Endothelial cell of umbilical vein (primary cell): ENCODE data around the gene XYLT1. TPM values are rescaled to one million over a fixed set of nuclear protein-coding genes. Genes with fewer than 3 reads are reported as not detected.

Experiments
- BruUV-seq: library from RNA; stranded (reverse); fragments of 400-500 nt; replicated peaks from 2 replicates; lab custom pipeline; 2021; lab: Mats Ljungman, UMichigan
- CTCF ChIA-PET: fragments of 300-600, 350-600 bp; sonication (Branson Sonifier 250); formaldehyde crosslinking; loops from one replicate; lab custom pipeline; 2021; ENCODE audit warnings: antibody characterized with exemption, inconsistent platforms; lab: Charles Lee
- POLR2A ChIA-PET: fragments of 300-600, 350-600 bp; sonication (Branson Sonifier 250); formaldehyde crosslinking; loops from one replicate; lab custom pipeline; 2021; ENCODE audit warnings: antibody characterized with exemption, inconsistent platforms; lab: Charles Lee
- DNase-seq: peaks from one replicate; pipeline ENCODE4 v3.0.0-alpha.2; 2011; ENCODE audit warnings: low read depth, low spot score
- FAIRE-seq: peaks from 2 replicates; lab custom pipeline; 2011; peaks lifted over from hg19 to GRCh38; lab: Jason Lieb, UNC
- H2AFZ ChIP-seq: 2 replicates; pipeline ENCODE4 v1.6.0; 2012; ENCODE audit warnings: low read depth, low read length, control low read depth, inconsistent platforms
- H3K27ac ChIP-seq: 2 replicates; pipeline ENCODE4 v1.5.1; 2011; ENCODE audit warnings: low read depth, mild to moderate bottlenecking, control low read depth, low read length, moderate library complexity; ENCODE audit not compliant: insufficient read depth
- H3K27me3 ChIP-seq, 2 experiments: 2 replicates each; pipeline versions ENCODE4 v1.6.0 to v1.6.1; 2011; ENCODE audit warnings: low read length in 2 of 2, mixed read lengths in 1 of 2; ENCODE audit not compliant: control insufficient read depth in 2 of 2, insufficient read depth in 2 of 2
- H3K36me3 ChIP-seq, 2 experiments: 2 replicates in 1 of 2; 3 replicates in 1 of 2; pipeline ENCODE4 v1.5.1; 2011; ENCODE audit warnings: low read length in 2 of 2, mild to moderate bottlenecking in 1 of 2, moderate library complexity in 1 of 2; ENCODE audit not compliant: control insufficient read depth in 2 of 2, insufficient read depth in 2 of 2; ENCODE audit errors: extremely low read depth in 1 of 2
- H3K4me1 ChIP-seq: 3 replicates; pipeline ENCODE4 v1.5.1; 2011; ENCODE audit warnings: mild to moderate bottlenecking, low read length; ENCODE audit not compliant: control insufficient read depth, insufficient read depth; ENCODE audit errors: extremely low read depth
- H3K4me2 ChIP-seq: 2 replicates; pipeline ENCODE4 v1.6.1; 2011; ENCODE audit warnings: low read length, control low read depth, mixed read lengths; ENCODE audit not compliant: insufficient read depth
- H3K4me3 ChIP-seq, 3 experiments: fragments of 200-600 bp in 1 of 3; sonication (generic), shearing (Covaris generic) in 1 of 3; replicated peaks in 1 of 3; 2 replicates each; pipeline ENCODE4 v1.5.1; 2011 to 2016; ENCODE audit warnings: control low read depth in 3 of 3, low read length in 3 of 3, mild to moderate bottlenecking in 2 of 3, inconsistent platforms in 1 of 3, low read depth in 1 of 3, moderate library complexity in 1 of 3; ENCODE audit not compliant: insufficient read depth in 1 of 3
- H3K79me2 ChIP-seq: 2 replicates; pipeline ENCODE4 v1.6.0; 2012; ENCODE audit warnings: low read length, inconsistent platforms; ENCODE audit not compliant: control insufficient read depth, insufficient read depth
- H3K9ac ChIP-seq: replicated peaks from 2 replicates; pipeline ENCODE3; 2011; ENCODE audit warnings: low read length, control low read depth; ENCODE audit not compliant: insufficient read depth; ENCODE audit errors: extremely low read depth
- H3K9me1 ChIP-seq: replicated peaks from 3 replicates; pipeline ENCODE4 v1.6.0; 2011; ENCODE audit warnings: mild to moderate bottlenecking, low read length; ENCODE audit not compliant: control insufficient read depth, insufficient read depth; ENCODE audit errors: extremely low read depth
- H3K9me3 ChIP-seq: replicated peaks from 2 replicates; pipeline ENCODE4 v1.5.1; 2012; ENCODE audit warnings: low read length, inconsistent platforms; ENCODE audit not compliant: control insufficient read depth, insufficient read depth
- H4K20me1 ChIP-seq: replicated peaks from 2 replicates; pipeline ENCODE3; 2011; ENCODE audit warnings: mild to moderate bottlenecking, low read length; ENCODE audit not compliant: control insufficient read depth, insufficient read depth; ENCODE audit errors: extremely low read depth
- EZH2 ChIP-seq: IDR thresholded peaks from 2 replicates; pipeline ENCODE4 v1.6.1; 2012; ENCODE audit warnings: borderline replicate concordance, low read depth, mild to moderate bottlenecking, moderate library complexity, low read length, inconsistent platforms; ENCODE audit not compliant: severe bottlenecking
- FOS ChIP-seq: IDR thresholded peaks from 2 replicates; pipeline ENCODE4 v1.6.1; 2011; ENCODE audit warnings: mild to moderate bottlenecking, low read length, moderate library complexity, borderline replicate concordance; ENCODE audit not compliant: insufficient read depth
- GATA2 ChIP-seq: IDR thresholded peaks from 2 replicates; pipeline ENCODE4 v1.7.0; 2011; ENCODE audit warnings: low read depth, mild to moderate bottlenecking, moderate library complexity, mixed read lengths, low read length; ENCODE audit not compliant: insufficient read length, insufficient read depth
- JUN ChIP-seq: IDR thresholded peaks from 2 replicates; pipeline ENCODE4 v1.6.1; 2011; ENCODE audit warnings: borderline replicate concordance, low read depth; ENCODE audit not compliant: insufficient read length, insufficient read depth
- MAX ChIP-seq: IDR thresholded peaks from 2 replicates; pipeline ENCODE4 v1.6.1; 2011; ENCODE audit not compliant: insufficient read depth, insufficient read length
- MYC ChIP-seq: IDR thresholded peaks from one replicate; pipeline ENCODE4 v1.6.1; 2011; ENCODE audit warnings: mild to moderate bottlenecking, low read depth, low read length
- POLR2A ChIP-seq: IDR thresholded peaks from 2 replicates; pipeline ENCODE4 v1.6.1; 2012; ENCODE audit warnings: low read depth, mild to moderate bottlenecking, control low read depth, low read length
- POLR2AphosphoS5 ChIP-seq: IDR thresholded peaks from 2 replicates; pipeline ENCODE4 v1.6.1; 2012; ENCODE audit warnings: low read depth, mild to moderate bottlenecking, control low read depth, low read length, moderate library complexity; ENCODE audit not compliant: insufficient read depth
- dilution Hi-C: fragments of 300-500 bp; cut with MboI; formaldehyde crosslinking; loops from one replicate; pipeline ENCODE4 v1.15.0; 2019; ENCODE audit warnings: low sequenced_read_pairs; ENCODE audit not compliant: extremely low pct_ligation_motif_present
- intact Hi-C: fragments of 100-400 bp; cut with micrococcal nuclease; formaldehyde crosslinking; loops from one replicate; pipeline ENCODE4 v1.10.0; 2022
- polyA plus RNA-seq, 4 experiments: library from polyadenylated mRNA; depleted of rRNA in 3 of 4; stranded (reverse) in 3 of 4; unstranded in 1 of 4; fragments of >200 nt; gene quantifications; 2 replicates each; pipeline versions ENCODE4 v1.2.1 to v1.2.3, GENCODE V29; 2011 to 2012; ENCODE audit warnings: missing spikeins in 1 of 4
- total RNA-seq: library from RNA; stranded (reverse); gene quantifications from 2 replicates; pipeline ENCODE4 v1.2.3, GENCODE V29; 2021
- TF ChIP-seq, protein P1 (sequence below), 2 donors: IDR thresholded peaks; 1 replicate in 1 of 2; 2 replicates in 1 of 2; pipeline ENCODE4 v1.5.1; 2011; ENCODE audit warnings: low read length in 2 of 2, mild to moderate bottlenecking in 2 of 2, moderate library complexity in 2 of 2, control low read depth in 1 of 2, inconsistent platforms in 1 of 2, low read depth in 1 of 2; ENCODE audit not compliant: insufficient read depth in 1 of 2; ENCODE audit errors: extremely low read depth in 1 of 2

XYLT1 gene
- total and polyA plus RNA-seq, 2 donors (not counting 3 experiments of a cell fraction or from before 2014, with no cell fraction given), result 0.63 to 2.9 TPM

DNA sequence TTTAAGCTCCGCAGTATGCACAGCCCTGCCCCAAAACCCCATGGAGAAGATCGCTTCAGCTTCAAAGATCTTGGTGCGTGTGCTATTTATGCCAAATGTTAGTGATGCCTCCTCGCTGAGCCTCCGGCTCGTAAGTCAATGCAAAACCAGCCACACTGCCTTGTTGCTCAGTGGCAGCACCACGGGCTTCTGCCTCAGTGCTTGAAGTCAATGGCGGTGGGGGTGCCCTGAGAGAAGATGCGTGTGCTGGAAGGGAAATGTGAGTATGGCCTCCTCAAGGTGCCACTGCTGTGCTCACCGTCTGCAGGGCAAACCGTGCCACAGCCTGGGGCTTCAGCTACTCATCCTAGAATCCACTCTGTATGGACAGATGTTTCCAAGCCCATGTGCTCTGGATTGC, 121.9 kb downstream of the XYLT1 start:
- Histone ChIP-seq H4K20me1 (no peaks in the 10 kb centered on the region), H3K27me3 (peaks cover 0 to 3% of the 10 kb centered on the region in 2 experiments), H3K9me3 (no peaks in the 10 kb centered on the region), H2AFZ (no peak overlapping the region), H3K36me3 (no peaks in the 10 kb centered on the region), H3K4me1 (no peaks in the 10 kb centered on the region), H3K27ac (no peak overlapping the region), H3K4me2 (no peak overlapping the region), H3K9me1 (no peaks in the 10 kb centered on the region), H3K9ac (no peak overlapping the region), H3K79me2 (no peaks in the 10 kb centered on the region), H3K4me3 (no peak overlapping the region)
- FAIRE-seq, result no peak
- TF ChIP-seq MAX (no peak), POLR2AphosphoS5 (no peak), JUN (no peak), POLR2A (no peak), EZH2 (no peak), MYC (no peak), GATA2 (no peak), FOS (no peak)
- TF ChIP-seq, protein P1, sequence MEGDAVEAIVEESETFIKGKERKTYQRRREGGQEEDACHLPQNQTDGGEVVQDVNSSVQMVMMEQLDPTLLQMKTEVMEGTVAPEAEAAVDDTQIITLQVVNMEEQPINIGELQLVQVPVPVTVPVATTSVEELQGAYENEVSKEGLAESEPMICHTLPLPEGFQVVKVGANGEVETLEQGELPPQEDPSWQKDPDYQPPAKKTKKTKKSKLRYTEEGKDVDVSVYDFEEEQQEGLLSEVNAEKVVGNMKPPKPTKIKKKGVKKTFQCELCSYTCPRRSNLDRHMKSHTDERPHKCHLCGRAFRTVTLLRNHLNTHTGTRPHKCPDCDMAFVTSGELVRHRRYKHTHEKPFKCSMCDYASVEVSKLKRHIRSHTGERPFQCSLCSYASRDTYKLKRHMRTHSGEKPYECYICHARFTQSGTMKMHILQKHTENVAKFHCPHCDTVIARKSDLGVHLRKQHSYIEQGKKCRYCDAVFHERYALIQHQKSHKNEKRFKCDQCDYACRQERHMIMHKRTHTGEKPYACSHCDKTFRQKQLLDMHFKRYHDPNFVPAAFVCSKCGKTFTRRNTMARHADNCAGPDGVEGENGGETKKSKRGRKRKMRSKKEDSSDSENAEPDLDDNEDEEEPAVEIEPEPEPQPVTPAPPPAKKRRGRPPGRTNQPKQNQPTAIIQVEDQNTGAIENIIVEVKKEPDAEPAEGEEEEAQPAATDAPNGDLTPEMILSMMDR (IDR thresholded peaks at IDR 0.05; ENCODE audit: extremely low read depth in 1 of 2, insufficient read depth in 1 of 2, low read depth in 1 of 2, low read length in 2 of 2), result no peak
- intact Hi-C loops, result no loop called here
- no TSS peak for BruUV-seq
- ChIA-PET POLR2A (no interaction called here), CTCF (no interaction called here)
- DNase-seq, result no peak
- dilution Hi-C loops, result no loop called here
